B cell (primary cell): ENCODE data around the gene ATPAF2.

Experiments used
- EZH2 ChIP-seq: IDR thresholded peaks from 2 replicates; pipeline ENCODE4 v1.6.1; 2012; ENCODE audit warnings: borderline replicate concordance, low read depth, mild to moderate bottlenecking, moderate library complexity, low read length; ENCODE audit not compliant: insufficient read depth, poor library complexity, severe bottlenecking
- TF ChIP-seq, protein P1 (sequence below): fragments of 200-600 bp; IDR thresholded peaks from one replicate; pipeline ENCODE4 v1.8.0; 2022; ENCODE audit warnings: antibody characterized with exemption, mild to moderate bottlenecking

- TF ChIP-seq, protein P1, sequence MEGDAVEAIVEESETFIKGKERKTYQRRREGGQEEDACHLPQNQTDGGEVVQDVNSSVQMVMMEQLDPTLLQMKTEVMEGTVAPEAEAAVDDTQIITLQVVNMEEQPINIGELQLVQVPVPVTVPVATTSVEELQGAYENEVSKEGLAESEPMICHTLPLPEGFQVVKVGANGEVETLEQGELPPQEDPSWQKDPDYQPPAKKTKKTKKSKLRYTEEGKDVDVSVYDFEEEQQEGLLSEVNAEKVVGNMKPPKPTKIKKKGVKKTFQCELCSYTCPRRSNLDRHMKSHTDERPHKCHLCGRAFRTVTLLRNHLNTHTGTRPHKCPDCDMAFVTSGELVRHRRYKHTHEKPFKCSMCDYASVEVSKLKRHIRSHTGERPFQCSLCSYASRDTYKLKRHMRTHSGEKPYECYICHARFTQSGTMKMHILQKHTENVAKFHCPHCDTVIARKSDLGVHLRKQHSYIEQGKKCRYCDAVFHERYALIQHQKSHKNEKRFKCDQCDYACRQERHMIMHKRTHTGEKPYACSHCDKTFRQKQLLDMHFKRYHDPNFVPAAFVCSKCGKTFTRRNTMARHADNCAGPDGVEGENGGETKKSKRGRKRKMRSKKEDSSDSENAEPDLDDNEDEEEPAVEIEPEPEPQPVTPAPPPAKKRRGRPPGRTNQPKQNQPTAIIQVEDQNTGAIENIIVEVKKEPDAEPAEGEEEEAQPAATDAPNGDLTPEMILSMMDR = no peak
- TF ChIP-seq EZH2 = no peak
These were observed 19.2 kb downstream of the ATPAF2 start for GRCh38 chr17:18019838-18020154.
